Mesodermal cell (in vitro differentiated cells): ENCODE data around the gene GFPT2.
A peak's percentile ranks its signal among the peaks of the same experiment; 100 is the strongest.
"Not testable (repeated sequence)": the region's sequence is repeated elsewhere in the genome, so short reads cannot be mapped to it uniquely, and the experiment has no call there.

Source experiments
- H3K27ac ChIP-seq: 2 replicates; pipeline ENCODE4 v1.7.0; 2013; ENCODE audit warnings: mild to moderate bottlenecking, low read depth, low read length, moderate library complexity; ENCODE audit not compliant: severe bottlenecking
- H3K36me3 ChIP-seq: 2 replicates; pipeline ENCODE4 v1.7.1; 2013; ENCODE audit warnings: mild to moderate bottlenecking, low read length, moderate library complexity; ENCODE audit not compliant: control insufficient read depth, insufficient read depth
- H3K4me1 ChIP-seq: one replicate; pipeline ENCODE4 v1.7.1; 2013; ENCODE audit warnings: mild to moderate bottlenecking, low read length; ENCODE audit not compliant: insufficient read depth, control insufficient read depth, poor library complexity, severe bottlenecking
- H3K4me3 ChIP-seq: 2 replicates; pipeline ENCODE4 v1.7.0; 2013; ENCODE audit warnings: low read length, control low read depth, mild to moderate bottlenecking; ENCODE audit not compliant: insufficient read depth, poor library complexity, severe bottlenecking; ENCODE audit errors: extremely low read depth
- H3K9me3 ChIP-seq: 2 replicates; pipeline ENCODE4 v1.7.1; 2013; ENCODE audit warnings: mild to moderate bottlenecking, low read length, moderate library complexity; ENCODE audit not compliant: control insufficient read depth
- WGBS, 2 experiments: methylation state at CpG; one replicate each; pipeline ENCODE4 v1.1.5; 2013; ENCODE audit warnings: missing lambda C conversion rate in 2 of 2; ENCODE audit not compliant: insufficient coverage in 2 of 2; 5-methylcytosine and 5-hydroxymethylcytosine counted together

The GFPT2 gene

DNA sequence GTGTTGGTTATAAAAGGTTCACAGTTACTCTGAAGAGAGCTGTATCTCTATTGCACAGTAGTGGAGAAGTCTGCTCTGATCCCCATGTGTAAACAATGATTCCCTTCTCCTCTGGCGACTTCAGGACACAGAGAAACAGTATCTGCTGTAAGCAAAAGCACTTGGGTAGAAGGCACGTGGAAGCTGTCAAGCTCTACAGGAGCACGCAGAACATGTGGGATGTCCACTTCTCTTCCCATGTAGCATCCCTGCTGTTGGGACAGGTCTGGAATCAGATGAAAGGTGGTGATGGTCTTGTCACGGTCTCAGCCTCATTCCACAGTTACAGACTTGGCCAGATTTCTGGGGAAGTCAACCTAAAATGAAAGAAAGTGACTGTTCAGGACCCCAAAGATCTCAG, 51.9 kb downstream of the GFPT2 start:
- Histone ChIP-seq H3K27ac (no peak overlapping the region), H3K4me1 (no peaks in the 10 kb centered on the region), H3K36me3 (peaks cover 26% of the 10 kb centered on the region), H3K4me3 (no peak overlapping the region), H3K9me3 (no peaks in the 10 kb centered on the region)
- WGBS, 2 experiments: 80 to 95% methylated on average over 1 to 4 of the region's 4 CpGs

DNA sequence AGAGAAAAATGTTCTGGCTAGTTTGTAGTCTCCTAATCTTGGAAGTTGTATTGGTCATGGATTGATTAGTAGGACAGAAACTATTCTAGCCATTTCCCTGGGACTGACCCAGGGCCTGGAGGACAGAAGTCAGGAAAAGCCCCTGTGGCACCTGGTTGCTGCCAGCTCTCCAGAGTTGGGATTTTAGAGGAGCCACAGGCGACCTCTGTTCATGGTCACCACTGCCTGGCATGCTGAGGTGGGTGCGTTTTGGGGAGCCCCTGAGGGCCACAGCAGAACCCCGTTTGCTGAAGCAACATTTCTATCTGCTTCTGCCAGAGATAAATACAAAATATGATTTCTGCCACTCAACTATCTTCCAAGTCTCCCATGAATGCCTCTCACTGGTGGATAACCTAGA, 53.6 kb downstream of the GFPT2 start:
- Histone ChIP-seq H3K4me3 (no peak overlapping the region), H3K27ac (no peak overlapping the region), H3K36me3 (peaks cover 16% of the 10 kb centered on the region), H3K9me3 (no peaks in the 10 kb centered on the region), H3K4me1 (no peaks in the 10 kb centered on the region)
- WGBS, 2 experiments: 72 to 77% methylated on average over 2 to 3 of the region's 3 CpGs

DNA sequence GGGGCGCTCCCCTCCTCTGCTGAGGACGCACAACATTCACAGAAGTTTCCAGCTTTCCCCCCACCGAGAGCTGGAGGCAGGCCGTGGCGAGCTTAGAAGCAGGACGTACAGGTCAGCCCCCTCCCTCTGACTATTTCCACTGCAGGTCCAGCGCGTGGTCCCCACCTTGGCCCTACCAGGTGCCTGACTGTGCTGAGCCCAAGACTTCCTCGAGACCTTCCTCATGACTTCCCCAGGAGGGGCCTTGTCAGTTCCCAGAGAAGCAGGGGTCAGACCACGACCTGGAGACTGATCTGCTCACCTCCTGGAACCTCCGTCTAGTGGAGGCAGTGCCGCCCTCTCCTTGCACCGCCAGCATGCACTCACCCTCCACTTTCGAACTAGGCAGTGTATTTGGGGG, 54.1 kb downstream of the GFPT2 start:
- not testable (repeated sequence) for H3K9me3 ChIP-seq, H3K27ac ChIP-seq, H3K4me1 ChIP-seq, H3K4me3 ChIP-seq
- 94 to 97% methylated on average over 7 to 9 of the region's 14 CpGs for WGBS, 2 experiments
- peaks cover 12% of the 10 kb centered on the region for H3K36me3 ChIP-seq

DNA sequence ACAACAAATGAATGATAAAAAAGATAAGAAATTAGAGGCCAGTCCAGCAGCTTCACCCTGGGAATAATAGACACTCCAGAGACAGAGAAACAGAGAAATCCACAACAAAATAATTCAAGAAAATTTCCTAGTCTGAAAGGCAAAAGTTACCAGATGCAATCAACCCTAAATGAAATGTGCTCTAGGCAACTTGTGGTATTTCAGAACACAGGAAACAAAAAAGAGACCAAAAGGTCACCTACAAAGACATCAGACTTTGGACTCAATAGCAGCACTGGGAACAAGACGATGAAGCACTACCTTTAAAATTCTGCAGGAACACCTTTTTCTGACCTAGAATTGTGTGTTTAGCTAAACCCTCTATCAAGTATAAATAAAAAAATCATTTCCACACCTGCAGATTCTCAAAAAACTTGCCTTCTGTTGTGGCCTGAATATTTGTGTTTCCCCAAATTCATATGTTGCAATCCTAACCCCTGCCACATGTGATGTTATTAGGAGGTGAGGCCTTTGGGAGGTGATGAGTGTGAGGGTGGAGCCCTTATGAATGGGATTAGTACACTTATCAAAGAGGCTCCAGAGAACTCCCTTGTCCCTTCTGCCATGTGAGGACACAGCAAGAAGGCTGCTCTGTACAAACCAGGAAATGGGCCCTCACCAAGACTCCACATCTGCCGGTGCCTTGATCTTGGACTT, 55.4 kb downstream of the GFPT2 start:
- 80 to 100% methylated on average over 1 of the region's 2 CpGs for WGBS, 2 experiments
- Histone ChIP-seq H3K27ac (no peak overlapping the region), H3K9me3 (no peaks in the 10 kb centered on the region), H3K4me1 (no peaks in the 10 kb centered on the region), H3K4me3 (no peak overlapping the region), H3K36me3 (peaks cover 3% of the 10 kb centered on the region)

DNA sequence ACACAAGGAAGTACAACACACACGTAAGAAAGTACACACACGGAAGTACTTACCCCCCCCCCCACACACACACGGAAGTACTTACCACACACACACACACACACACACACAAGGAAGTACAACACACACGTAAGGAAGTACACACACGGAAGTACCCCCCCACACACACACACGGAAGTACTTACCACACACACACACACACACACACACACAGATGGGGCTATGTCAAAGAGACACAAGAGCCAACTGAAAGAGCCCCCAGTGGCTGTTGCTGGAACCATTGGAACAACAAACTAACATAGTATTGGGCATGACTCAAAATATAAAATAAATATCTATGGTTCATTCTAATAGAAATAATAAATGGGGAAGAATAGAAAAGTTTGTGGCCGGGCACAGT, 56.4 kb downstream of the GFPT2 start:
- Histone ChIP-seq H3K36me3 (peaks cover 3% of the 10 kb centered on the region), H3K9me3 (no peaks in the 10 kb centered on the region), H3K27ac (no peak overlapping the region), H3K4me1 (no peaks in the 10 kb centered on the region), H3K4me3 (no peak overlapping the region)
- WGBS, 2 experiments: 83% methylated on average over 1 of the region's 7 CpGs; no CpG with 5 or more reads in 1 of the 2 experiments

DNA sequence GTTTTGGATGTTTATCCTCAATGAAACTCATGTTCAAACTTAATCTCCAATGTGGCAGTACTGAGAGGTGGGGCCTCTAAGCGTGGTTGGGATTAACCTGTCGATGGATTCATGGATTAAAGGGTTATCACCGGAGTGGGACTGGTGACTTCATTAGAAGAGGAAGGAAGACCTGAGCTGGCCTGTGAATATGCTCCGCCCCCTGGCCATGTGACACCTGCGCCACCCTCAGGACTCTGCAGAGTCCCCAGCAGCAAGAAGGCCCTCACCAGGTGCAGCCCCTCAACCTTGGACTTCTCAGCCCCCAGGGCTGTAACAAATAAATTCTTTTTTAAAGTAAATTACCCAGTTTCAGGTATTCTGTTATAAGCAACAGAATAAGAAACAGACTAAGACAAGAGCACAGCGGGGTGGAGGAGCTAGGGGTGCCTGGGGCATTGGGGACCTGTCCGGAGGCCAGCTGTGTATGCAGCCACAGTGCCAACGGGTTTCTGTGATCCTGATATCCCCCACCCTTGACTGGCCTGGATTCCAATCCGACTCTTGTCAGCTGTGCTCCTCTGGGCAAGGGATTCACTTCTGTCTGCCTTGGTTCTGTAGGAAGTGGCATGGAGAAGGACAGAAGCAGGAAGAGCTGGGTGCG, 58.1 kb downstream of the GFPT2 start:
- Histone ChIP-seq H3K4me1 (no peaks in the 10 kb centered on the region), H3K27ac (no peak overlapping the region), H3K36me3 (peaks cover 3% of the 10 kb centered on the region), H3K9me3 (no peaks in the 10 kb centered on the region), H3K4me3 (no peak overlapping the region)
- WGBS, 2 experiments: 92 to 93% methylated on average over 8 to 9 of the region's 10 CpGs

DNA sequence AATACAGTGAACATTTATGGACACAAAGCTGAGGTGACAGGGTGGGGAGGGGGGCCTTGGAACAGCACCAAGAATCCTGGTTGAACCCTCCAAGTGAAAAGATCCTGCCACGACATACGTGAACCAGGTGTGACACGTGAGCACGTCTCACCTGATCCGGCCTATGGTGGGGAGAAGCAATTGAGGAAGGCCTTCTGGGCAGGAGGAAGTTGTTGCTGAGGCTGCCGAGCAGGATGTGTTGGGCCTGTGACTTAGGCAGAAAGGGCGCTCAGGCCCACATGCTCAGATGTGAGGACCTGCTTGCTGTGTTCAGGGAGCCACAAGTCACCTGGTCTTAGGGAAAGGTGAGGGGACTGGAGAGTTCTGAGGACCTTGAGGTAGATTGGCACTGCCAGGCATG, 58.7 kb downstream of the GFPT2 start:
- no peaks in the 10 kb centered on the region for H3K4me1 ChIP-seq
- no peak overlapping the region for H3K4me3 ChIP-seq
- H3K36me3 ChIP-seq: peaks cover 3% of the 10 kb centered on the region
- WGBS, 2 experiments: 95 to 96% methylated on average over 4 to 7 of the region's 7 CpGs
- no peaks in the 10 kb centered on the region for H3K9me3 ChIP-seq
- no peak overlapping the region for H3K27ac ChIP-seq

DNA sequence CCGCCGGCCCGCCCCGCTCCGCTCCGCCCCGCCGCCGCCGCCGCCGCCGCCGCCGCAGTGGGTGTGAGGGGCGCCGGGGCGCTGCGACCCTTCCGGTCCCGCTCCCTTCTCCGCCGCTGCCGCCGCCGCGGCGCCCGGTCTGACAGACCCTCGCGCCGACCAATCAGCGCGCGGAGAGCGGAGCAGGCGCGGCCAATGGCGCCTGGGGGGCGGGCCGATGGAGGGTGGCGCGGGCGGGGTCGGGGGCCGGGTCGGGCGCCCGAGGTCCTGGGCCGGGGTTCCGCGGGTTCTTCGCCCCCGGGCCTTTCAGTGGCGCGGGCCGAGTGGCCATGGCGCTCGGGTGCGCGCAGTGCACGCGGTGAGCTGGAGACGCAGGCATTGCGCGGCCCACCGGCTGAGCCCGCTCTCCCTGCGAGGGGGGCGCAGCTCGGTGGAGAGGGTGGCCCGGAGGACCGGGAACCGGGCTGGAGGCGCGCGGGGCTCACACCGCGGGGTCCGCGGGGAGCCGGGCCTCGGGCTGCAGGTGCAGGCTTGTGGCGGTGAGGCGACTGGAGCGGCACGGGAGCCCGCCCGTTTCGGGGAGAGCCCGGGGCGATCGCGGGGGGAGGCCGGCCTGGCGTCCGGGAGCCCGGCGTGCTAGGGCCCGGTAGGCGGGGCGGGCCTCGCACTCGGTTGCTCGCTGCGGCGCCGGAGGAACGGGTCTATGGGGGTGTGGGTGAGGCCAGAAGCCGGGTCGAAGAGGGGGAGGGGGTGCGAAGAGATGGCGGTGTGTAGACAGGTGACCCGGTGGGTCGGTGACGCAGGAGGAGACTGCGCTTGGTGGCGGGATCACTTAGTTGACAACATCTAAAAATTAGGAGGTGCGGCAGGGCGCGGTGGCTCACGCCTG, 60.9 kb downstream of the GFPT2 start, which contains the start of gene MAPK9:
TSS of gene MAPK9 (minus strand) at position 141 of the 889 bp plus-strand sequence. CDS start 11,522 bp downstream, outside the sequence.
- H3K9me3 ChIP-seq: no peaks in the 10 kb centered on the region
- WGBS, 2 experiments: 0% methylated on average over 51 to 81 of the region's 122 CpGs
- H3K27ac ChIP-seq: peak within 1 kb of the TSS; percentile 62
- no peaks in the 10 kb centered on the region for H3K4me1 ChIP-seq
- peaks cover 17% of the 10 kb centered on the region for H3K36me3 ChIP-seq
- peak within 1 kb of the TSS; percentile 92 for H3K4me3 ChIP-seq

DNA sequence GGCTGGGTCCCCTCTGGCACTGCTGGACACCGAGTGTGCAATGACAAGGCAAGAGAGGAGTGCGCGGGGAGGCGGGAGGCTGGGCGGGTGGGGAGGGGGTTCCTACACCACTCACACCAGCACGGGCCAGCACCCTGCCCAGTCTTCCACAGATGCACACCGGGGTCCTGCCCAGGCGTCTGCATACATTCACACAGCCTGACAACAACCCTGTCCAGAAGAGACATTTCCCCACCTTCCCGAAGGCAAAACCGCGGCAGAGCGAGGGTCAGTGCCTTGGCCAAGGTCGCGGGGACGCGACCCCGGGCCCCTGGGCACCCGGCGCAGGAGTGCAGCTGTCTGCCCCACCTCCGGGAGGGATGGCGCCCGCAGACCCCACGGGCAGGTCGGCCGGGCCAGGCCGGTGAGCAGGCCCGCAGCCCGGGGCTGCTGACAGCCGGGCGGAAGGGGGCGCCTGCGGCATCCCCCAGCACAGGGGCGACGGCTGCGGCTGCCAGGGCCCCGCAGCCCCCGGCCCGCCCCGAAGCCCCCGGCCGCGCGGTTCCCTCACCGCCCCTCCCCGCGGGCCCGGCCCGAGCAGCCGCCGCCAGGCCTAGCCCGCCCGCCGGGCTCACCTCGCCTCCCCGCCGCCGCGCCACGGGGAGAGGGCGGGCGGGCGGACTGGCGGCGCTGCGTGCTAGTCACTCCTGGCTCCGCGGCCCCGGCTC, 61.7 kb downstream of the GFPT2 start:
- H3K4me3 ChIP-seq: peak overlapping the region; percentile 59
- no peaks in the 10 kb centered on the region for H3K4me1 ChIP-seq
- H3K36me3 ChIP-seq: peaks cover 25% of the 10 kb centered on the region
- WGBS, 2 experiments: 0 to 1% methylated on average over 23 to 34 of the region's 68 CpGs
- peak overlapping the region; percentile 41 for H3K27ac ChIP-seq
- no peaks in the 10 kb centered on the region for H3K9me3 ChIP-seq

DNA sequence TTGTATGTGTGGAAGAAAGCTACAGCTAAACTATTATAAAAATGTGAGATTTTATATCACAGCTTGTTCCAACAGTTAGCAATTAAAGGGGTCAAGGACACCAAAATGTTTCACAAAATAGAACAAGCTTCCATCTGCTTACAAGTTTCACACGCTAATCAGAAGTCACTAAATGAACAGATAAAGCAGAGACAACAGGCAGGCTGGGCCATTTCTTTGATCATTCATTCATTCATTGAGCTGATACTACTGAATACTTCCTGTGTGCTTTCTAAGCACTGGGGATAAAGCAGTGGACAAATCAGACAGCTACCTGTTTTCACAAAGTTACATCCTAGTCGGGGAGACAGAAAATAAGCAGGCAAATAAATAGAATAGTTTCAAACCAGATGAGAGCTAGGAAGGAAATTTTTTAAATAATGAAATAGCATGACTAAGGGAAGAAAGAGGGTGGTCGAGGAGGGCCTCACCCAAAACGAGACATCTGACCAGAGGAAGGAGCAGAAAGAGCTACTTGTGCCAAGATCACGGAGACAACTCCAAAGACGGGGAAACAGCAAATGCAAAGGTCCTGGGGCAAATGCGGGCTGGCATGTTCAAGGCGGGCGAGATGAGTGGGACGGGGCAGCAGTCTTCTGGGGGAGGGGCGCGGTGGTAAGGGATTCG, 62.4 kb downstream of the GFPT2 start:
- H3K4me1 ChIP-seq: no peaks in the 10 kb centered on the region
- H3K9me3 ChIP-seq: no peaks in the 10 kb centered on the region
- WGBS, 2 experiments: 34 to 36% methylated on average over 9 to 10 of the region's 13 CpGs
- peaks cover 27% of the 10 kb centered on the region for H3K36me3 ChIP-seq
- H3K4me3 ChIP-seq: peak overlapping the region; percentile 59
- H3K27ac ChIP-seq: no peak overlapping the region
